HepG2 (cell line): ENCODE results near the gene NDRG3. TPM values are rescaled to one million over a fixed set of nuclear protein-coding genes. Genes with fewer than 3 reads are reported as not detected.

ENCODE experiments used
- DNMT1 ChIP-seq: sonication (generic); formaldehyde crosslinking; IDR thresholded peaks from 2 replicates; pipeline ENCODE4 v1.5.1; 2020; ENCODE audit warnings: mild to moderate bottlenecking, missing genetic modification reagents
- HNF1B ChIP-seq: sonication (generic); formaldehyde crosslinking; IDR thresholded peaks from 2 replicates; pipeline ENCODE4 v1.5.1; 2020; ENCODE audit warnings: mild to moderate bottlenecking, moderate library complexity, missing genetic modification reagents
- KDM6A ChIP-seq: IDR thresholded peaks from 2 replicates; pipeline ENCODE4 v1.6.1; 2016; ENCODE audit warnings: low read depth
- MAFG ChIP-seq: sonication (generic); formaldehyde crosslinking; IDR thresholded peaks from 2 replicates; pipeline ENCODE4 v1.5.1; 2020; ENCODE audit warnings: mild to moderate bottlenecking, missing genetic modification reagents
- MED8 ChIP-seq: sonication (generic); formaldehyde crosslinking; IDR thresholded peaks from 2 replicates; pipeline ENCODE4 v1.8.1; 2023; ENCODE audit warnings: mild to moderate bottlenecking, missing genetic modification reagents; ENCODE audit not compliant: insufficient replicate concordance
- MLXIP ChIP-seq: sonication (generic); formaldehyde crosslinking; IDR thresholded peaks from 2 replicates; pipeline ENCODE4 v1.9.0; 2021; ENCODE audit warnings: missing genetic modification reagents, borderline replicate concordance
- PLRG1 ChIP-seq: fragments of 450-650 bp; conservative IDR thresholded peaks from 2 replicates; pipeline ENCODE4 v1.6.1; 2016
- SP2 ChIP-seq: sonication (generic); formaldehyde crosslinking; IDR thresholded peaks from 2 replicates; pipeline ENCODE4 v1.5.1; 2020; ENCODE audit warnings: mild to moderate bottlenecking, missing genetic modification reagents
- SPEN ChIP-seq: sonication (generic); formaldehyde crosslinking; IDR thresholded peaks from 2 replicates; pipeline ENCODE4 v1.5.1; 2020; ENCODE audit warnings: low read depth, mild to moderate bottlenecking, missing genetic modification reagents
- ZBTB37 ChIP-seq: sonication (generic); formaldehyde crosslinking; IDR thresholded peaks from 2 replicates; pipeline ENCODE4 v1.4.0; 2020; ENCODE audit warnings: mild to moderate bottlenecking, missing genetic modification reagents
- ZNF143 ChIP-seq: sonication (generic); formaldehyde crosslinking; IDR thresholded peaks from 2 replicates; pipeline ENCODE4 v1.4.0; 2020; ENCODE audit warnings: missing genetic modification reagents
- ZNF44 ChIP-seq: sonication (generic); formaldehyde crosslinking; IDR thresholded peaks from 2 replicates; pipeline ENCODE4 v1.5.1; 2020; ENCODE audit warnings: mild to moderate bottlenecking, missing genetic modification reagents
- ZNF549 ChIP-seq: sonication (generic); formaldehyde crosslinking; IDR thresholded peaks from 2 replicates; pipeline ENCODE4 v1.5.0; 2020; ENCODE audit warnings: missing genetic modification reagents
- ZNF646 ChIP-seq: sonication (generic); formaldehyde crosslinking; IDR thresholded peaks from 2 replicates; pipeline ENCODE4 v1.9.0; 2021; ENCODE audit warnings: mild to moderate bottlenecking, missing genetic modification reagents
- ZNF660 ChIP-seq: sonication (generic); formaldehyde crosslinking; IDR thresholded peaks from 2 replicates; pipeline ENCODE4 v1.5.1; 2020; ENCODE audit warnings: mild to moderate bottlenecking, low read depth, missing genetic modification reagents, borderline replicate concordance
- ZNF724P ChIP-seq: sonication (generic); formaldehyde crosslinking; IDR thresholded peaks from 2 replicates; pipeline ENCODE4 v1.8.0; 2022; ENCODE audit warnings: missing genetic modification reagents, borderline replicate concordance
- ZNF878 ChIP-seq: sonication (generic); formaldehyde crosslinking; IDR thresholded peaks from 2 replicates; pipeline ENCODE4 v1.8.1; 2023; ENCODE audit warnings: mild to moderate bottlenecking, missing genetic modification reagents, moderate library complexity
- polyA plus RNA-seq, 8 experiments: library from polyadenylated mRNA; depleted of rRNA in 3 of 8; stranded (reverse) in 7 of 8; unstranded in 1 of 8; fragments of >200 nt; fragmentation: Illumina TruSeq in 4 of 8; extraction: Trizol in 4 of 8; gene quantifications; 2 replicates each; pipeline versions ENCODE4 v1.2.1 to v1.2.3, GENCODE V29; 2011 to 2016; ENCODE audit warnings: low read depth in 4 of 8, missing spikeins in 1 of 8, mixed read lengths in 1 of 8; ENCODE audit not compliant: insufficient read depth in 1 of 8
- total RNA-seq, 5 experiments: library from RNA; depleted of rRNA; stranded (reverse); fragments of >200 nt; fragmentation: Illumina TruSeq; extraction: Trizol; gene quantifications; 2 replicates each; pipeline ENCODE4 v1.2.3, GENCODE V29; 2016; ENCODE audit warnings: low read depth in 1 of 5

NDRG3 gene
- total and polyA plus RNA-seq, 2 of the 13 experiments (the other 11 are each of a cell fraction or from before 2014, with no cell fraction given) = 36.0 to 40.5 TPM

- TF ChIP-seq ZBTB37 = no peak
- no peak for TF ChIP-seq ZNF878
- no peak for TF ChIP-seq ZNF44 (CRISPR knock-in tag)
- no peak for TF ChIP-seq ZNF143 (CRISPR knock-in tag)
- TF ChIP-seq SP2 (CRISPR knock-in tag) = 0 out of 2 replicates have a peak, but pooled peaks have one; percentile 17
- TF ChIP-seq ZNF660 = no peak
- TF ChIP-seq MAFG (CRISPR knock-in tag) = no peak
- TF ChIP-seq ZNF549 (CRISPR knock-in tag) = no peak
- no peak for TF ChIP-seq ZNF646 (CRISPR knock-in tag)
- TF ChIP-seq MED8 (CRISPR knock-in tag) = no peak
- TF ChIP-seq DNMT1 (CRISPR knock-in tag) = no peak
- 0 out of 2 replicates have a peak, but pooled peaks have one; percentile 14 for TF ChIP-seq HNF1B (CRISPR knock-in tag)
- TF ChIP-seq MLXIP (CRISPR knock-in tag) = no peak
- TF ChIP-seq KDM6A (CRISPR knock-in tag) = no peak
- no peak; the same call in 1 of the 2 replicates for TF ChIP-seq SPEN
- TF ChIP-seq ZNF724P (CRISPR knock-in tag) = no peak
- TF ChIP-seq PLRG1 = no peak
Observed at GRCh38 chr20:36624068-36624943, 121.6 kb downstream of the NDRG3 start (continued).
